HG02981 (cell line): ENCODE results near the gene HS3ST6.
"Not testable (repeated sequence)": the region's sequence is repeated elsewhere in the genome, so short reads cannot be mapped to it uniquely, and the experiment has no call there.

Source experiments
- ATAC-seq: cut with Tn5 transposase; IDR thresholded peaks from one replicate; pipeline ENCODE4 v1.9.1; 2021; ENCODE audit warnings: mild to moderate bottlenecking, moderate library complexity; ENCODE audit not compliant: unreplicated experiment

HS3ST6 gene

GRCh38 chr16:1884155-1884760, 34.0 kb downstream of the HS3ST6 start:
- no peak for ATAC-seq

- ATAC-seq: not testable (repeated sequence)
Measured at GRCh38 chr16:1881172-1881571, 37.0 kb downstream of the HS3ST6 start.

- ATAC-seq: no peak
Measured at GRCh38 chr16:1879477-1879876, 38.7 kb downstream of the HS3ST6 start.

GRCh38 chr16:1878256-1878655, 40.0 kb downstream of the HS3ST6 start:
- ATAC-seq: no peak

GRCh38 chr16:1877804-1878203, 40.4 kb downstream of the HS3ST6 start:
- no peak for ATAC-seq

- ATAC-seq: no peak
Measured at GRCh38 chr16:1877089-1877488, 41.1 kb downstream of the HS3ST6 start.

- ATAC-seq: no peak
Measured at GRCh38 chr16:1876468-1876867, 41.7 kb downstream of the HS3ST6 start.

- ATAC-seq: not testable (repeated sequence)
Measured at GRCh38 chr16:1876066-1876465, 42.1 kb downstream of the HS3ST6 start.

- ATAC-seq: no peak
Measured at GRCh38 chr16:1874854-1875253, 43.4 kb downstream of the HS3ST6 start.

GRCh38 chr16:1871974-1872635, 46.1 kb downstream of the HS3ST6 start, which contains the start of gene MEIOB:
Gene MEIOB (minus strand): TSS chr16:1872164. CDS start chr16:1868175, 3,989 bp downstream.
- no peak for ATAC-seq

GRCh38 chr16:1870365-1871082, 47.7 kb downstream of the HS3ST6 start:
- no peak for ATAC-seq

- ATAC-seq: no peak
Measured at GRCh38 chr16:1865902-1866690, 52.1 kb downstream of the HS3ST6 start.

- ATAC-seq: no peak
Measured at GRCh38 chr16:1863681-1864460, 54.3 kb downstream of the HS3ST6 start.

- ATAC-seq: no peak
Measured at GRCh38 chr16:1862394-1862793, 55.8 kb downstream of the HS3ST6 start.

- no peak for ATAC-seq
Measured at GRCh38 chr16:1861730-1862129, 56.5 kb downstream of the HS3ST6 start.
